DOHH2 (cell line): ENCODE results near the gene PLCB3.

Source experiments
- H3F3A ChIP-seq: fragments of 200-600 bp; sonication (generic), shearing (Covaris generic); 2 replicates; pipeline ENCODE4 v1.6.0; 2016; ENCODE audit warnings: antibody characterized with exemption, mild to moderate bottlenecking; ENCODE audit not compliant: control insufficient read depth, insufficient read depth
- H3K27ac ChIP-seq: fragments of 200-600 bp; sonication (generic); 2 replicates; pipeline ENCODE4 v1.5.1; 2014; ENCODE audit warnings: low read depth, mild to moderate bottlenecking, low read length, moderate library complexity
- H3K27me3 ChIP-seq: fragments of 200-600 bp; sonication (generic); 2 replicates; pipeline ENCODE4 v1.6.1; 2014; ENCODE audit warnings: mild to moderate bottlenecking, low read length, mixed read lengths; ENCODE audit not compliant: control insufficient read depth
- H3K36me3 ChIP-seq: fragments of 200-600 bp; sonication (generic); 2 replicates; pipeline ENCODE4 v1.6.1; 2014; ENCODE audit warnings: mild to moderate bottlenecking, low read length, moderate library complexity, mixed read lengths; ENCODE audit not compliant: control insufficient read depth
- H3K4me1 ChIP-seq: fragments of 200-600 bp; sonication (generic); 2 replicates; pipeline ENCODE4 v1.6.1; 2014; ENCODE audit warnings: mild to moderate bottlenecking, low read length, mixed read lengths; ENCODE audit not compliant: control insufficient read depth
- H3K4me2 ChIP-seq: fragments of 200-600 bp; sonication (generic); 2 replicates; pipeline ENCODE4 v1.6.0; 2014; ENCODE audit warnings: mild to moderate bottlenecking, low read length, moderate library complexity
- H3K4me3 ChIP-seq: fragments of 200-600 bp; sonication (generic); 2 replicates; pipeline ENCODE4 v1.5.1; 2014; ENCODE audit warnings: mild to moderate bottlenecking, low read length, mixed read lengths
- H3K79me2 ChIP-seq: fragments of 200-600 bp; sonication (generic); 2 replicates; pipeline ENCODE4 v1.6.1; 2014; ENCODE audit warnings: mild to moderate bottlenecking, low read length, mixed read lengths; ENCODE audit not compliant: control insufficient read depth
- H3K9me2 ChIP-seq: fragments of 200-600 bp; sonication (generic); replicated peaks from 2 replicates; pipeline ENCODE4 v1.6.1; 2014; ENCODE audit warnings: mild to moderate bottlenecking, low read length, mixed read lengths; ENCODE audit not compliant: control insufficient read depth
- H3K9me3 ChIP-seq: fragments of 200-600 bp; sonication (generic); 2 replicates; pipeline ENCODE4 v1.6.1; 2014; ENCODE audit warnings: antibody characterized with exemption, low read length, mixed read lengths; ENCODE audit not compliant: control insufficient read depth, insufficient read depth
- H4K20me1 ChIP-seq: fragments of 200-600 bp; sonication (generic); 2 replicates; pipeline ENCODE4 v1.6.0; 2014; ENCODE audit warnings: low read depth, mild to moderate bottlenecking, antibody characterized with exemption, low read length, moderate library complexity; ENCODE audit not compliant: control insufficient read depth, insufficient read depth
- EZH2phosphoT487 ChIP-seq: fragments of 200-600 bp; sonication (generic); IDR thresholded peaks from 2 replicates; pipeline ENCODE4 v1.6.1; 2017; ENCODE audit warnings: borderline replicate concordance, mild to moderate bottlenecking, antibody characterized with exemption, low read length, moderate library complexity, mixed read lengths
- TF ChIP-seq, protein P1 (sequence below): fragments of 200-600 bp; sonication (generic); IDR thresholded peaks from one replicate; pipeline ENCODE4 v1.5.1; 2014; ENCODE audit warnings: antibody characterized with exemption, mild to moderate bottlenecking, low read depth, low read length; ENCODE audit not compliant: poor library complexity, severe bottlenecking

PLCB3 gene

DNA sequence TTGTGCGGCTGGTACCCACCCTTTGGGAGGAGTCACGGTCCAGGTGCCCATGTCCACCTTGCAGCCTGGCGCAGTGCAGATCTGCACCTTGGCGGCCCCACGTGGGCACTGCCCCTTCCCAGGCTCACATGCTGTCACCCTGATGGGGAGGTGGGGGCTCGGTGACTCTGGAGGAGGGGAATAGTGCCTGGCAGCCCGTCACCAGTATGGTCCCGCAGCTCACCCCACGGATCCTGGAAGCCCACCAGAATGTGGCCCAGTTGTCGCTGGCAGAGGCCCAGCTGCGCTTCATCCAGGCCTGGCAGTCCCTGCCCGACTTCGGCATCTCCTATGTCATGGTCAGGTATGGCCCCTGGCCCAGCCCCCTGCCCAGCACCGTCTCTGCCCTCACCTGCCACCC, 30.5 kb upstream of the PLCB3 start:
- H3K79me2 ChIP-seq, result peaks cover 12% of the 10 kb centered on the region
- TF ChIP-seq, protein P1, sequence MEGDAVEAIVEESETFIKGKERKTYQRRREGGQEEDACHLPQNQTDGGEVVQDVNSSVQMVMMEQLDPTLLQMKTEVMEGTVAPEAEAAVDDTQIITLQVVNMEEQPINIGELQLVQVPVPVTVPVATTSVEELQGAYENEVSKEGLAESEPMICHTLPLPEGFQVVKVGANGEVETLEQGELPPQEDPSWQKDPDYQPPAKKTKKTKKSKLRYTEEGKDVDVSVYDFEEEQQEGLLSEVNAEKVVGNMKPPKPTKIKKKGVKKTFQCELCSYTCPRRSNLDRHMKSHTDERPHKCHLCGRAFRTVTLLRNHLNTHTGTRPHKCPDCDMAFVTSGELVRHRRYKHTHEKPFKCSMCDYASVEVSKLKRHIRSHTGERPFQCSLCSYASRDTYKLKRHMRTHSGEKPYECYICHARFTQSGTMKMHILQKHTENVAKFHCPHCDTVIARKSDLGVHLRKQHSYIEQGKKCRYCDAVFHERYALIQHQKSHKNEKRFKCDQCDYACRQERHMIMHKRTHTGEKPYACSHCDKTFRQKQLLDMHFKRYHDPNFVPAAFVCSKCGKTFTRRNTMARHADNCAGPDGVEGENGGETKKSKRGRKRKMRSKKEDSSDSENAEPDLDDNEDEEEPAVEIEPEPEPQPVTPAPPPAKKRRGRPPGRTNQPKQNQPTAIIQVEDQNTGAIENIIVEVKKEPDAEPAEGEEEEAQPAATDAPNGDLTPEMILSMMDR, result no peak
- no peak for TF ChIP-seq EZH2phosphoT487
- peaks cover 29% of the 10 kb centered on the region for H3K4me1 ChIP-seq
- 0 out of 2 replicates have a peak overlapping the region, but pooled peaks have one; percentile 6 for H3K27ac ChIP-seq
- no peaks in the 10 kb centered on the region for H3K9me3 ChIP-seq
- no peaks in the 10 kb centered on the region for H3K27me3 ChIP-seq
- peaks cover 73% of the 10 kb centered on the region for H3K36me3 ChIP-seq
- no peak overlapping the region for H3K4me2 ChIP-seq
- H3K9me2 ChIP-seq, result no peaks in the 10 kb centered on the region
- H3K4me3 ChIP-seq, result no peak overlapping the region
- H4K20me1 ChIP-seq, result no peaks in the 10 kb centered on the region
- H3F3A ChIP-seq, result peaks cover 11% of the 10 kb centered on the region

GRCh38 chr11:64222651-64223000, 28.7 kb upstream of the PLCB3 start:
- TF ChIP-seq, protein P1, result no peak
- TF ChIP-seq EZH2phosphoT487, result no peak
- H3K4me1 ChIP-seq, result peaks cover 36% of the 10 kb centered on the region
- H3K4me3 ChIP-seq, result no peak overlapping the region
- H3K27ac ChIP-seq, result no peak overlapping the region
- no peaks in the 10 kb centered on the region for H4K20me1 ChIP-seq
- no peaks in the 10 kb centered on the region for H3K27me3 ChIP-seq
- no peak overlapping the region for H3K4me2 ChIP-seq
- peaks cover 62% of the 10 kb centered on the region for H3K36me3 ChIP-seq
- H3K79me2 ChIP-seq, result peaks cover 24% of the 10 kb centered on the region
- H3K9me2 ChIP-seq, result no peaks in the 10 kb centered on the region
- H3K9me3 ChIP-seq, result no peaks in the 10 kb centered on the region
- H3F3A ChIP-seq, result peaks cover 11% of the 10 kb centered on the region

GRCh38 chr11:64223001-64223651, 28.2 kb upstream of the PLCB3 start:
- no peaks in the 10 kb centered on the region for H3K9me3 ChIP-seq
- peaks cover 11% of the 10 kb centered on the region for H3F3A ChIP-seq
- no peak overlapping the region for H3K4me3 ChIP-seq
- H3K9me2 ChIP-seq, result no peaks in the 10 kb centered on the region
- TF ChIP-seq, protein P1, result no peak
- TF ChIP-seq EZH2phosphoT487, result no peak
- H3K4me1 ChIP-seq, result peaks cover 40% of the 10 kb centered on the region
- no peak overlapping the region for H3K4me2 ChIP-seq
- no peak overlapping the region for H3K27ac ChIP-seq
- no peaks in the 10 kb centered on the region for H4K20me1 ChIP-seq
- peaks cover 25% of the 10 kb centered on the region for H3K79me2 ChIP-seq
- no peaks in the 10 kb centered on the region for H3K27me3 ChIP-seq
- peaks cover 60% of the 10 kb centered on the region for H3K36me3 ChIP-seq
